T-helper 2 cell treated with Interferon-gamma antibody and Interleukin-4, amounts not matched to agents 5 μg/mL and 100 μg/mL, for 36 hours (primary cell): ENCODE data around the gene AHI1.

ENCODE experiments used
- DNase-seq: peaks from one replicate; pipeline ENCODE4 v3.0.0; 2021; ENCODE audit warnings: low spot score
- H3K27ac Mint-ChIP-seq: one replicate; pipeline ENCODE4 v1.8.0; 2021; ENCODE audit warnings: mild to moderate bottlenecking, mixed read lengths
- H3K27me3 Mint-ChIP-seq: one replicate; pipeline ENCODE4 v1.8.0; 2021; ENCODE audit warnings: low read depth, mixed read lengths
- H3K36me3 Mint-ChIP-seq: one replicate; pipeline ENCODE4 v1.8.0; 2021; ENCODE audit warnings: low read depth, mixed read lengths
- H3K4me1 Mint-ChIP-seq: one replicate; pipeline ENCODE4 v1.8.0; 2021; ENCODE audit warnings: low read depth, mixed read lengths
- H3K4me3 Mint-ChIP-seq: one replicate; pipeline ENCODE4 v1.8.0; 2022; ENCODE audit warnings: mild to moderate bottlenecking, moderate library complexity, mixed read lengths
- H3K9me3 Mint-ChIP-seq: one replicate; pipeline ENCODE4 v1.8.0; 2021; ENCODE audit warnings: mixed read lengths

AHI1 gene

GRCh38 chr6:135311446-135312200 lies 185.9 kb downstream of the AHI1 start:
- Mint-ChIP-seq H3K9me3 (no peaks in the 10 kb centered on the region), H3K4me1 (peaks cover 2% of the 10 kb centered on the region), H3K36me3 (peaks cover 32% of the 10 kb centered on the region), H3K27ac (no peak overlapping the region), H3K27me3 (no peaks in the 10 kb centered on the region), H3K4me3 (no peak overlapping the region)
- DNase-seq = no peak

- Mint-ChIP-seq H3K4me3 (no peak overlapping the region), H3K27ac (no peak overlapping the region), H3K36me3 (peaks cover 35% of the 10 kb centered on the region), H3K4me1 (peaks cover 7% of the 10 kb centered on the region), H3K27me3 (no peaks in the 10 kb centered on the region), H3K9me3 (no peaks in the 10 kb centered on the region)
- no peak for DNase-seq
Observed at GRCh38 chr6:135310291-135310690, 187.2 kb downstream of the AHI1 start.

- no peak for DNase-seq
- H3K36me3 Mint-ChIP-seq = peaks cover 36% of the 10 kb centered on the region
- H3K27me3 Mint-ChIP-seq = no peaks in the 10 kb centered on the region
- no peak overlapping the region for H3K4me3 Mint-ChIP-seq
- peaks cover 6% of the 10 kb centered on the region for H3K4me1 Mint-ChIP-seq
- peaks cover 7% of the 10 kb centered on the region for H3K9me3 Mint-ChIP-seq
- H3K27ac Mint-ChIP-seq = no peak overlapping the region
Observed at GRCh38 chr6:135306740-135307420, 190.7 kb downstream of the AHI1 start.

GRCh38 chr6:135306166-135306565 lies 191.4 kb downstream of the AHI1 start:
- Mint-ChIP-seq H3K27ac (no peak overlapping the region), H3K36me3 (peaks cover 37% of the 10 kb centered on the region), H3K27me3 (no peaks in the 10 kb centered on the region), H3K9me3 (peaks cover 7% of the 10 kb centered on the region), H3K4me3 (no peak overlapping the region), H3K4me1 (peaks cover 6% of the 10 kb centered on the region)
- DNase-seq = no peak

- Mint-ChIP-seq H3K9me3 (peaks cover 7% of the 10 kb centered on the region), H3K4me3 (no peak overlapping the region), H3K27me3 (no peaks in the 10 kb centered on the region), H3K27ac (no peak overlapping the region), H3K4me1 (peaks cover 6% of the 10 kb centered on the region), H3K36me3 (peaks cover 37% of the 10 kb centered on the region)
- DNase-seq = no peak
Observed at GRCh38 chr6:135305684-135306083, 191.9 kb downstream of the AHI1 start.

- Mint-ChIP-seq H3K4me3 (no peak overlapping the region), H3K4me1 (peaks cover 8% of the 10 kb centered on the region), H3K27ac (no peak overlapping the region), H3K36me3 (peaks cover 40% of the 10 kb centered on the region), H3K9me3 (peaks cover 7% of the 10 kb centered on the region), H3K27me3 (no peaks in the 10 kb centered on the region)
- DNase-seq = no peak
Observed at GRCh38 chr6:135304883-135305282, 192.7 kb downstream of the AHI1 start.

GRCh38 chr6:135301304-135301703 lies 196.2 kb downstream of the AHI1 start:
- no peaks in the 10 kb centered on the region for H3K27me3 Mint-ChIP-seq
- no peak overlapping the region for H3K27ac Mint-ChIP-seq
- H3K4me1 Mint-ChIP-seq = peaks cover 31% of the 10 kb centered on the region
- peaks cover 46% of the 10 kb centered on the region for H3K36me3 Mint-ChIP-seq
- H3K4me3 Mint-ChIP-seq = no peak overlapping the region
- DNase-seq = no peak
- H3K9me3 Mint-ChIP-seq = peaks cover 9% of the 10 kb centered on the region

- Mint-ChIP-seq H3K9me3 (peaks cover 13% of the 10 kb centered on the region), H3K4me1 (peaks cover 25% of the 10 kb centered on the region), H3K27me3 (no peaks in the 10 kb centered on the region), H3K27ac (no peak overlapping the region), H3K4me3 (no peak overlapping the region), H3K36me3 (peaks cover 43% of the 10 kb centered on the region)
- DNase-seq = no peak
Observed at GRCh38 chr6:135300576-135300975, 197.0 kb downstream of the AHI1 start.

GRCh38 chr6:135299256-135299655 lies 198.3 kb downstream of the AHI1 start:
- Mint-ChIP-seq H3K4me1 (peaks cover 25% of the 10 kb centered on the region), H3K36me3 (peaks cover 37% of the 10 kb centered on the region), H3K9me3 (peaks cover 16% of the 10 kb centered on the region), H3K27ac (no peak overlapping the region), H3K4me3 (no peak overlapping the region), H3K27me3 (no peaks in the 10 kb centered on the region)
- no peak for DNase-seq

- Mint-ChIP-seq H3K4me1 (peaks cover 25% of the 10 kb centered on the region), H3K4me3 (no peak overlapping the region), H3K36me3 (peaks cover 34% of the 10 kb centered on the region), H3K27ac (peak overlapping the region; percentile 14), H3K27me3 (no peaks in the 10 kb centered on the region), H3K9me3 (peaks cover 16% of the 10 kb centered on the region)
- DNase-seq = no peak
Observed at GRCh38 chr6:135298455-135298854, 199.1 kb downstream of the AHI1 start.

GRCh38 chr6:135296715-135297114 lies 200.8 kb downstream of the AHI1 start:
- Mint-ChIP-seq H3K27me3 (no peaks in the 10 kb centered on the region), H3K36me3 (peaks cover 32% of the 10 kb centered on the region), H3K4me1 (peaks cover 25% of the 10 kb centered on the region), H3K9me3 (peaks cover 10% of the 10 kb centered on the region), H3K27ac (no peak overlapping the region), H3K4me3 (no peak overlapping the region)
- no peak for DNase-seq

GRCh38 chr6:135295085-135295484 lies 202.5 kb downstream of the AHI1 start:
- H3K9me3 Mint-ChIP-seq = peaks cover 10% of the 10 kb centered on the region
- H3K36me3 Mint-ChIP-seq = peaks cover 26% of the 10 kb centered on the region
- H3K4me1 Mint-ChIP-seq = peaks cover 23% of the 10 kb centered on the region
- H3K27ac Mint-ChIP-seq = no peak overlapping the region
- H3K27me3 Mint-ChIP-seq = no peaks in the 10 kb centered on the region
- DNase-seq = no peak
- no peak overlapping the region for H3K4me3 Mint-ChIP-seq

GRCh38 chr6:135291288-135292076 lies 206.1 kb downstream of the AHI1 start:
- Mint-ChIP-seq H3K27me3 (no peaks in the 10 kb centered on the region), H3K36me3 (peaks cover 36% of the 10 kb centered on the region), H3K4me3 (no peak overlapping the region), H3K9me3 (peaks cover 14% of the 10 kb centered on the region), H3K27ac (no peak overlapping the region), H3K4me1 (peaks cover 12% of the 10 kb centered on the region)
- no peak for DNase-seq

GRCh38 chr6:135289816-135290215 lies 207.7 kb downstream of the AHI1 start:
- H3K36me3 Mint-ChIP-seq = peaks cover 30% of the 10 kb centered on the region
- DNase-seq = no peak
- no peak overlapping the region for H3K27ac Mint-ChIP-seq
- H3K4me3 Mint-ChIP-seq = no peak overlapping the region
- peaks cover 14% of the 10 kb centered on the region for H3K4me1 Mint-ChIP-seq
- peaks cover 5% of the 10 kb centered on the region for H3K9me3 Mint-ChIP-seq
- no peaks in the 10 kb centered on the region for H3K27me3 Mint-ChIP-seq
